Testis (tissue), 3 donors: ENCODE measurements around the gene IBTK. TPM values are rescaled to one million over a fixed set of nuclear protein-coding genes. Genes with fewer than 3 reads are reported as not detected.

Source experiments
- DNase-seq: peaks from one replicate; pipeline ENCODE4 v3.0.0-alpha.2; 2019
- H3K27ac ChIP-seq, 2 donors: fragments of 200-600 bp; sonication (generic); one replicate each; pipeline ENCODE4 v1.5.1; 2019
- H3K27me3 ChIP-seq: fragments of 200-600 bp; sonication (generic); one replicate; pipeline ENCODE4 v1.5.1; 2019
- H3K36me3 ChIP-seq: fragments of 200-600 bp; sonication (generic); one replicate; pipeline ENCODE4 v1.5.1; 2017; ENCODE audit warnings: low read depth; ENCODE audit errors: missing control alignments
- H3K4me1 ChIP-seq: fragments of 200-600 bp; sonication (generic); one replicate; pipeline ENCODE4 v1.5.1; 2019
- H3K4me3 ChIP-seq, 2 donors: fragments of 200-600 bp; sonication (generic); one replicate each; pipeline ENCODE4 v1.5.1; 2017 to 2019
- H3K9me3 ChIP-seq: fragments of 200-600 bp; sonication (generic); one replicate; pipeline ENCODE4 v1.5.1; 2017
- CTCF ChIP-seq, 3 experiments: fragments of 450-650 bp in 2 of 3; fragments of 200-600 bp in 1 of 3; sonication (generic) in 1 of 3; IDR thresholded peaks; one replicate each; pipeline ENCODE4 v1.5.1; 2016 to 2019; ENCODE audit warnings: antibody characterized with exemption in 3 of 3, mild to moderate bottlenecking in 2 of 3, moderate library complexity in 1 of 3
- POLR2A ChIP-seq: fragments of 450-650 bp; IDR thresholded peaks from one replicate; pipeline ENCODE4 v1.6.1; 2017; ENCODE audit warnings: antibody characterized with exemption, mild to moderate bottlenecking, moderate library complexity
- WGBS, 2 donors: methylation state at CpG; one replicate each; pipeline ENCODE4 v1.1.5; 2018; 5-methylcytosine and 5-hydroxymethylcytosine counted together
- intact Hi-C: fragments of 100-400 bp; cut with DNase I; formaldehyde crosslinking; loops from one replicate; pipeline ENCODE4 v1.15.1; 2023; ENCODE audit warnings: low total_unique reads
- polyA plus RNA-seq: library from polyadenylated mRNA; stranded (reverse); fragments of 350-450 nt; fragmentation: Illumina TruSeq; extraction: RNeasy Lipid Tissue Mini Kit (QIAGEN cat#74804); gene quantifications from one replicate; pipeline ENCODE4 v1.2.3, GENCODE V29; 2014; ENCODE audit warnings: low read depth, low replicate concordance; ENCODE audit not compliant: insufficient read depth
- total RNA-seq, 2 donors: library from RNA; depleted of rRNA; stranded (reverse); fragments of >200 nt; gene quantifications; one replicate each; pipeline ENCODE4 v1.2.3, GENCODE V29; 2016

The IBTK gene
- total and polyA plus RNA-seq, 3 donors from 2014 or later, result 13.8 to 26.6 (median 23.9) TPM

- H3K27me3 ChIP-seq, result no peaks in the 10 kb centered on the region
- no peak for DNase-seq
- TF ChIP-seq POLR2A (no peak), CTCF (IDR thresholded peaks at IDR 0.05) (no peak)
- no peak overlapping the region for H3K27ac ChIP-seq
- H3K9me3 ChIP-seq, result no peaks in the 10 kb centered on the region
- peaks cover 7% of the 10 kb centered on the region for H3K4me1 ChIP-seq
- WGBS, 2 donors, result 95 to 96% methylated on average over 2 of the region's 2 CpGs
- intact Hi-C loops, result no loop called here
- no peak overlapping the region for H3K4me3 ChIP-seq
- H3K36me3 ChIP-seq, result no peaks in the 10 kb centered on the region
Observed at GRCh38 chr6:82239597-82239996, 7.9 kb downstream of the IBTK start.

GRCh38 chr6:82237013-82237412 is 10.5 kb downstream of the IBTK start:
- Histone ChIP-seq H3K36me3 (no peaks in the 10 kb centered on the region), H3K9me3 (no peaks in the 10 kb centered on the region), H3K27ac (no peak overlapping the region), H3K4me3 (no peak overlapping the region), H3K4me1 (no peaks in the 10 kb centered on the region), H3K27me3 (no peaks in the 10 kb centered on the region)
- TF ChIP-seq CTCF (IDR thresholded peaks at IDR 0.05) (no peak), POLR2A (no peak)
- DNase-seq, result no peak
- 66 to 71% methylated on average over 1 of the region's 1 CpG for WGBS, 2 donors
- intact Hi-C loops, result no loop called here

GRCh38 chr6:82227770-82228169 is 19.8 kb downstream of the IBTK start:
- H3K36me3 ChIP-seq, result no peaks in the 10 kb centered on the region
- DNase-seq, result no peak
- no peak for TF ChIP-seq CTCF (IDR thresholded peaks at IDR 0.05)
- TF ChIP-seq POLR2A, result no peak
- 97 to 100% methylated on average over 1 of the region's 1 CpG for WGBS, 2 donors
- no peaks in the 10 kb centered on the region for H3K4me1 ChIP-seq
- no peak overlapping the region for H3K27ac ChIP-seq
- no peaks in the 10 kb centered on the region for H3K27me3 ChIP-seq
- intact Hi-C loops, result no loop called here
- no peak overlapping the region for H3K4me3 ChIP-seq
- no peaks in the 10 kb centered on the region for H3K9me3 ChIP-seq

- no peak overlapping the region for H3K4me3 ChIP-seq
- H3K36me3 ChIP-seq, result no peaks in the 10 kb centered on the region
- H3K27me3 ChIP-seq, result no peaks in the 10 kb centered on the region
- intact Hi-C loops, result no loop called here
- WGBS, 2 donors, result 92 to 94% methylated on average over 2 of the region's 2 CpGs
- H3K27ac ChIP-seq, result no peak overlapping the region
- H3K4me1 ChIP-seq, result no peaks in the 10 kb centered on the region
- no peak for DNase-seq
- H3K9me3 ChIP-seq, result no peaks in the 10 kb centered on the region
- TF ChIP-seq CTCF (IDR thresholded peaks at IDR 0.05) (no peak), POLR2A (no peak)
Observed at GRCh38 chr6:82220167-82220566, 27.4 kb downstream of the IBTK start.

- no peaks in the 10 kb centered on the region for H3K4me1 ChIP-seq
- intact Hi-C loops, result no loop called here
- no peaks in the 10 kb centered on the region for H3K36me3 ChIP-seq
- DNase-seq, result no peak
- no peak overlapping the region for H3K27ac ChIP-seq
- H3K27me3 ChIP-seq, result no peaks in the 10 kb centered on the region
- no peak overlapping the region for H3K4me3 ChIP-seq
- no peak for TF ChIP-seq CTCF (IDR thresholded peaks at IDR 0.05)
- no peak for TF ChIP-seq POLR2A
- no peaks in the 10 kb centered on the region for H3K9me3 ChIP-seq
- 80 to 81% methylated on average over 1 of the region's 1 CpG for WGBS, 2 donors
Observed at GRCh38 chr6:82217018-82217586, 30.4 kb downstream of the IBTK start.
